ENCODE measurements around the gene PACRG.

PACRG gene

GRCh38 chr6:163218361-163218894 lies 490.7 kb downstream of the PACRG start:
- no peak for TF ChIP-seq CTCF (IDR thresholded peaks at IDR 0.05; ENCODE audit: insufficient read depth, low read depth, low read length, missing control alignments)
- no peak overlapping the region for H3K4me3 ChIP-seq (ENCODE audit: low read length)
- DNase-seq (ENCODE audit: low read depth) = no peak

- no peak overlapping the region for H3K4me3 ChIP-seq (ENCODE audit: low read length)
- no peak for TF ChIP-seq CTCF (IDR thresholded peaks at IDR 0.05; ENCODE audit: insufficient read depth, low read depth, low read length, missing control alignments)
- peak; percentile 14 for DNase-seq (ENCODE audit: low read depth)
These were observed 498.5 kb downstream of the PACRG start for GRCh38 chr6:163226181-163226835.

- no peak for TF ChIP-seq CTCF (IDR thresholded peaks at IDR 0.05; ENCODE audit: insufficient read depth, low read depth, low read length, missing control alignments)
- H3K4me3 ChIP-seq (ENCODE audit: low read length) = no peak overlapping the region
- DNase-seq (ENCODE audit: low read depth) = peak; percentile 69
These were observed 499.2 kb downstream of the PACRG start for GRCh38 chr6:163226836-163227485.

- no peak for TF ChIP-seq CTCF (IDR thresholded peaks at IDR 0.05; ENCODE audit: insufficient read depth, low read depth, low read length, missing control alignments)
- no peak overlapping the region for H3K4me3 ChIP-seq (ENCODE audit: low read length)
- no peak for DNase-seq (ENCODE audit: low read depth)
These were observed 500.3 kb downstream of the PACRG start for GRCh38 chr6:163228041-163228440.

GRCh38 chr6:163229050-163229449 lies 501.3 kb downstream of the PACRG start:
- TF ChIP-seq CTCF (IDR thresholded peaks at IDR 0.05; ENCODE audit: insufficient read depth, low read depth, low read length, missing control alignments) = no peak
- no peak for DNase-seq (ENCODE audit: low read depth)
- H3K4me3 ChIP-seq (ENCODE audit: low read length) = no peak overlapping the region

GRCh38 chr6:163230901-163231300 lies 503.1 kb downstream of the PACRG start:
- no peak overlapping the region for H3K4me3 ChIP-seq (ENCODE audit: low read length)
- no peak for DNase-seq (ENCODE audit: low read depth)
- TF ChIP-seq CTCF (IDR thresholded peaks at IDR 0.05; ENCODE audit: insufficient read depth, low read depth, low read length, missing control alignments) = no peak
